OCI-LY1 (cell line): ENCODE results near the gene C2orf42.

Source experiments
- EZH2 ChIP-seq: fragments of 200-600 bp; sonication (generic), shearing (Covaris generic); IDR thresholded peaks from 2 replicates; pipeline ENCODE4 v1.8.0; 2017; ENCODE audit warnings: borderline replicate concordance, mixed run types, mild to moderate bottlenecking, antibody characterized with exemption, low read length, moderate library complexity, mixed read lengths
- TF ChIP-seq, protein P1 (sequence below): fragments of 200-600 bp; sonication (generic), shearing (Covaris generic); IDR thresholded peaks from 2 replicates; pipeline ENCODE4 v1.5.1; 2017; ENCODE audit warnings: mild to moderate bottlenecking, antibody characterized with exemption, low read length, moderate library complexity, mixed read lengths

DNA sequence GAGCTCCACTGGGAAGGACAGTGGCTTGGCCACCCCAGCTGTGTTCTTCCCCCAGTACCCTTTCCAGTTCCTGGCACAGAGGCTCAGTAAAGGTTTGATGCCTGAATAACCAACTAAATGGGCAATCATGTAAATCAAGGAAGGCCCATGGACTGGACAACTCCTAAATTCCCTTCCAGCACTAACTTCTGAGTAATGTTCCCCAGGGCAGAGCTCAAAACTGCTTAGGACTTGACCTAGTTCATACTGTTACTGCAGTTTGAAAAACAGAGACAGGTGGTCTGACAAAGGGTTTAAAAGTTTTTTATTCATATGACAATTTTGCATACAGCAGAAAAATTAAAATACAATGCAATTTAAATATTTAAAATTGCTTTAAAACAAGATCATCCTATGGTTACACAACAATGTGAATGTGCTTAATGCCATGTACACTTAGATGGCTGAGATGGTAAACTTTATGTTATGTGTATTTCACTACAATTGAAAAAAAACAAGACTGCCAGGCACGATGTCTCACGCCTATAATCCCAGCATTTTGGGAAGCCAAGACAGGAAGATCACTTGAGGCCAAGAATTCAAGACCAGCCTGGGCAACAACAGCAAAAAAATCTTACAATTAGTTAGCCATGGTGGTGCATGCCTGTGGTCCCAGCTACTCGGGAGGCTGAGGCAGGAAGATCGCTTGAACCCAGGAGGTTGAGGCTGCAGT is 77.3 kb downstream of the C2orf42 start:
- no peak for TF ChIP-seq EZH2
- TF ChIP-seq, protein P1, sequence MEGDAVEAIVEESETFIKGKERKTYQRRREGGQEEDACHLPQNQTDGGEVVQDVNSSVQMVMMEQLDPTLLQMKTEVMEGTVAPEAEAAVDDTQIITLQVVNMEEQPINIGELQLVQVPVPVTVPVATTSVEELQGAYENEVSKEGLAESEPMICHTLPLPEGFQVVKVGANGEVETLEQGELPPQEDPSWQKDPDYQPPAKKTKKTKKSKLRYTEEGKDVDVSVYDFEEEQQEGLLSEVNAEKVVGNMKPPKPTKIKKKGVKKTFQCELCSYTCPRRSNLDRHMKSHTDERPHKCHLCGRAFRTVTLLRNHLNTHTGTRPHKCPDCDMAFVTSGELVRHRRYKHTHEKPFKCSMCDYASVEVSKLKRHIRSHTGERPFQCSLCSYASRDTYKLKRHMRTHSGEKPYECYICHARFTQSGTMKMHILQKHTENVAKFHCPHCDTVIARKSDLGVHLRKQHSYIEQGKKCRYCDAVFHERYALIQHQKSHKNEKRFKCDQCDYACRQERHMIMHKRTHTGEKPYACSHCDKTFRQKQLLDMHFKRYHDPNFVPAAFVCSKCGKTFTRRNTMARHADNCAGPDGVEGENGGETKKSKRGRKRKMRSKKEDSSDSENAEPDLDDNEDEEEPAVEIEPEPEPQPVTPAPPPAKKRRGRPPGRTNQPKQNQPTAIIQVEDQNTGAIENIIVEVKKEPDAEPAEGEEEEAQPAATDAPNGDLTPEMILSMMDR: no peak
